ENCODE measurements around the gene ETS1.
"Not testable (repeated sequence)": the region's sequence is repeated elsewhere in the genome, so short reads cannot be mapped to it uniquely, and the experiment has no call there.

The ETS1 gene

GRCh38 chr11:128448981-128449713 lies 138.2 kb downstream of the ETS1 start:
- no peak overlapping the region for H3K4me3 ChIP-seq (ENCODE audit: control insufficient read depth, low read depth, low read length)
- TF ChIP-seq, protein P1, sequence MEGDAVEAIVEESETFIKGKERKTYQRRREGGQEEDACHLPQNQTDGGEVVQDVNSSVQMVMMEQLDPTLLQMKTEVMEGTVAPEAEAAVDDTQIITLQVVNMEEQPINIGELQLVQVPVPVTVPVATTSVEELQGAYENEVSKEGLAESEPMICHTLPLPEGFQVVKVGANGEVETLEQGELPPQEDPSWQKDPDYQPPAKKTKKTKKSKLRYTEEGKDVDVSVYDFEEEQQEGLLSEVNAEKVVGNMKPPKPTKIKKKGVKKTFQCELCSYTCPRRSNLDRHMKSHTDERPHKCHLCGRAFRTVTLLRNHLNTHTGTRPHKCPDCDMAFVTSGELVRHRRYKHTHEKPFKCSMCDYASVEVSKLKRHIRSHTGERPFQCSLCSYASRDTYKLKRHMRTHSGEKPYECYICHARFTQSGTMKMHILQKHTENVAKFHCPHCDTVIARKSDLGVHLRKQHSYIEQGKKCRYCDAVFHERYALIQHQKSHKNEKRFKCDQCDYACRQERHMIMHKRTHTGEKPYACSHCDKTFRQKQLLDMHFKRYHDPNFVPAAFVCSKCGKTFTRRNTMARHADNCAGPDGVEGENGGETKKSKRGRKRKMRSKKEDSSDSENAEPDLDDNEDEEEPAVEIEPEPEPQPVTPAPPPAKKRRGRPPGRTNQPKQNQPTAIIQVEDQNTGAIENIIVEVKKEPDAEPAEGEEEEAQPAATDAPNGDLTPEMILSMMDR (IDR thresholded peaks at IDR 0.05; ENCODE audit: control insufficient read depth, insufficient read depth, low read depth, low read length, missing control alignments) = no peak
- DNase-seq (ENCODE audit: low read depth) = no peak

DNA sequence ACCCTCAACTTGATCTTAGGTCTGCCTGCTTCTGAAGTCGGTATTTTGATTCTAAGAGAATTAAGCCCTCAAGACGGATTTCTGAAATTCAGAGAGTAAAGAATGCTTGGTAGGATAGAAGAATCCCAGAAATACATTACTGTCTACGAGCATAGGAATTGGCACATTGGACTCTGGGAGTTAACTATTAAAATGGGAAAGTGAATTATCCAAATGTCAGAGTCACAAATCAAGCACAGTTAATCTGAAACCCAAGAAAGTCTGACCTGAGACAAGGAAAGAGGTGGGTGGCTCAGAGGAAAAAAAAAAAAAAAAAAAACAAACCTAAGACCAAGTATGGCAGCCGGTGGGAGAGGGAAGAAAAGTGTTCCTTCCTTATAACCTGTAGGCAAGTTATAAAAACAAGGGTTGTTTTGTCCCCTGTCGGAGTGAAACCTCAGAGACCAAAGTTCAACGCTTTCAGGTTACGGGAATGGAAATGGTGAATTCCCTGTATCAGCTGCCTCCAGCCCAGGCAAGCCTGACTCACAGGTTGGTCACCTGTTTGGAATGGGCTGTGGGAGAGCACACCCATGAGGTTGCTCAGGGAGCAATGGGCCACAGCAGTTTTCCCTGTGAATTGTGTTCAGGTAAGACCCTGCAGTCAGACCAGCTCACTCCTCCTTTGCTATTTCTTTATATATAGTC lies 139.0 kb downstream of the ETS1 start:
- TF ChIP-seq, protein P1 (IDR thresholded peaks at IDR 0.05; ENCODE audit: control insufficient read depth, insufficient read depth, low read depth, low read length, missing control alignments) = no peak
- H3K4me3 ChIP-seq (ENCODE audit: control insufficient read depth, low read depth, low read length) = no peak overlapping the region
- DNase-seq (ENCODE audit: low read depth) = no peak

GRCh38 chr11:128447233-128447632 lies 140.1 kb downstream of the ETS1 start:
- no peak for DNase-seq (ENCODE audit: low read depth)
- TF ChIP-seq, protein P1 (IDR thresholded peaks at IDR 0.05; ENCODE audit: control insufficient read depth, insufficient read depth, low read depth, low read length, missing control alignments) = no peak
- no peak overlapping the region for H3K4me3 ChIP-seq (ENCODE audit: control insufficient read depth, low read depth, low read length)

- not testable (repeated sequence) for H3K4me3 ChIP-seq (ENCODE audit: control insufficient read depth, low read depth, low read length); DNase-seq (ENCODE audit: low read depth)
Measured at GRCh38 chr11:128445921-128446320, 141.4 kb downstream of the ETS1 start.

GRCh38 chr11:128437136-128437535 lies 150.2 kb downstream of the ETS1 start:
- no peak overlapping the region for H3K4me3 ChIP-seq (ENCODE audit: control insufficient read depth, low read depth, low read length)
- no peak for DNase-seq (ENCODE audit: low read depth)
- TF ChIP-seq, protein P1 (IDR thresholded peaks at IDR 0.05; ENCODE audit: control insufficient read depth, insufficient read depth, low read depth, low read length, missing control alignments) = no peak

DNA sequence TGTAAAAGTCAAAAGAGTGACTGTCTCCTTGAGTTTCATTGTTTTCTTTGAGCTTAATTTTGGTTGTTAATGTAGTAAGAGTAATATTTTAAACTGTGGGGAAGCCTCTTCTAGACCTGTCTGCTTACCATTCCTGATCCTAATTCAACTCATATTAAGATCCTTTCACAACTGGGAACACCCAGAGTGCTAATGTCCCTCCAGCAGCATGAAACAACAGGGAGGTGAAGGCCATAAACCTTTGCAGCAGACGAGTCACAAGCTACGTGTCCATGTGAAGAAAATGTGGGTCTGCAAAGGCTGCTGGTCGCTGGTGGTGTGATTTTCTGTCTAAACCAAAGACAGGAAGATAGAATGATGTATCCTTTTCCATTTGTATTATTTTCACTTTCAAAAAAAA lies 152.5 kb downstream of the ETS1 start:
- H3K4me3 ChIP-seq (ENCODE audit: control insufficient read depth, low read depth, low read length) = no peak overlapping the region
- TF ChIP-seq, protein P1 (IDR thresholded peaks at IDR 0.05; ENCODE audit: control insufficient read depth, insufficient read depth, low read depth, low read length, missing control alignments) = no peak
- DNase-seq (ENCODE audit: low read depth) = no peak

- DNase-seq (ENCODE audit: low read depth) = no peak
- TF ChIP-seq, protein P1 (IDR thresholded peaks at IDR 0.05; ENCODE audit: control insufficient read depth, insufficient read depth, low read depth, low read length, missing control alignments) = no peak
- no peak overlapping the region for H3K4me3 ChIP-seq (ENCODE audit: control insufficient read depth, low read depth, low read length)
Measured at GRCh38 chr11:128434411-128434810, 152.9 kb downstream of the ETS1 start.
